ENCODE results near the gene SLC39A1. TPM values are rescaled to one million over a fixed set of nuclear protein-coding genes. Genes with fewer than 3 reads are reported as not detected.

The SLC39A1 gene
- total and polyA plus RNA-seq, 9 of the 15 experiments (the other 6 are each of a cell fraction or from before 2014, with no cell fraction given): 9.9 to 81.1 (median 62.7) TPM

GRCh38 chr1:153944005-153944826 is 19.1 kb downstream of the SLC39A1 start (continued):
- no peak for TF ChIP-seq E4F1 (CRISPR knock-in tag; IDR thresholded peaks at IDR 0.05; ENCODE audit: borderline replicate concordance)
- TF ChIP-seq, protein P1, sequence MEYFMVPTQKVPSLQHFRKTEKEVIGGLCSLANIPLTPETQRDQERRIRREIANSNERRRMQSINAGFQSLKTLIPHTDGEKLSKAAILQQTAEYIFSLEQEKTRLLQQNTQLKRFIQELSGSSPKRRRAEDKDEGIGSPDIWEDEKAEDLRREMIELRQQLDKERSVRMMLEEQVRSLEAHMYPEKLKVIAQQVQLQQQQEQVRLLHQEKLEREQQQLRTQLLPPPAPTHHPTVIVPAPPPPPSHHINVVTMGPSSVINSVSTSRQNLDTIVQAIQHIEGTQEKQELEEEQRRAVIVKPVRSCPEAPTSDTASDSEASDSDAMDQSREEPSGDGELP (CRISPR knock-in tag; IDR thresholded peaks at IDR 0.05; ENCODE audit: borderline replicate concordance): peak; percentile 14; the same call in 1 of the 2 replicates
- TF ChIP-seq MTA3 (IDR thresholded peaks at IDR 0.05; ENCODE audit: borderline replicate concordance): peak; percentile 64; the same call in 1 of the 2 replicates
- no peak for TF ChIP-seq RBM14 (IDR thresholded peaks at IDR 0.05; ENCODE audit: borderline replicate concordance, insufficient read depth, low read depth, low read length)
- no peak for TF ChIP-seq NONO (IDR thresholded peaks at IDR 0.05; ENCODE audit: low read depth in 2 of 2, low read length in 1 of 2)
- no peak for TF ChIP-seq SRSF1 (IDR thresholded peaks at IDR 0.05; ENCODE audit: low read depth, low read length)
- TF ChIP-seq PCBP2 (IDR thresholded peaks at IDR 0.05; ENCODE audit: low read depth, low read length, poor library complexity, severe bottlenecking): no peak
- TF ChIP-seq SIX5 (IDR thresholded peaks at IDR 0.05; ENCODE audit: borderline replicate concordance in 1 of 2, insufficient read depth in 1 of 2, low read depth in 1 of 2, low read length in 2 of 2): no peak
- TF ChIP-seq KAT8 (IDR thresholded peaks at IDR 0.05; ENCODE audit: low read depth): no peak
- TF ChIP-seq CBFB (CRISPR knock-in tag; IDR thresholded peaks at IDR 0.05): no peak
- TF ChIP-seq CHD1 (IDR thresholded peaks at IDR 0.05; ENCODE audit: low read length): no peak
- peak; percentile 74; the same call in 1 of the 2 replicates for TF ChIP-seq JUNB (CRISPR knock-in tag; conservative IDR thresholded peaks at IDR 0.05)
- no peak for TF ChIP-seq ZBTB7A (IDR thresholded peaks at IDR 0.05; ENCODE audit: borderline replicate concordance, control insufficient read depth, low read depth, low read length)
- TF ChIP-seq ZNF79 (CRISPR knock-in tag; IDR thresholded peaks at IDR 0.05; ENCODE audit: low read depth): no peak
- TF ChIP-seq, protein P2, sequence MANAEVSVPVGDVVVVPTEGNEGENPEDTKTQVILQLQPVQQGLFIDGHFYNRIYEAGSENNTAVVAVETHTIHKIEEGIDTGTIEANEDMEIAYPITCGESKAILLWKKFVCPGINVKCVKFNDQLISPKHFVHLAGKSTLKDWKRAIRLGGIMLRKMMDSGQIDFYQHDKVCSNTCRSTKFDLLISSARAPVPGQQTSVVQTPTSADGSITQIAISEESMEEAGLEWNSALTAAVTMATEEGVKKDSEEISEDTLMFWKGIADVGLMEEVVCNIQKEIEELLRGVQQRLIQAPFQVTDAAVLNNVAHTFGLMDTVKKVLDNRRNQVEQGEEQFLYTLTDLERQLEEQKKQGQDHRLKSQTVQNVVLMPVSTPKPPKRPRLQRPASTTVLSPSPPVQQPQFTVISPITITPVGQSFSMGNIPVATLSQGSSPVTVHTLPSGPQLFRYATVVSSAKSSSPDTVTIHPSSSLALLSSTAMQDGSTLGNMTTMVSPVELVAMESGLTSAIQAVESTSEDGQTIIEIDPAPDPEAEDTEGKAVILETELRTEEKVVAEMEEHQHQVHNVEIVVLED (CRISPR knock-in tag; IDR thresholded peaks at IDR 0.05): no peak
- TF ChIP-seq CBX2 (IDR thresholded peaks at IDR 0.05; ENCODE audit: insufficient read depth, low read length, poor library complexity, severe bottlenecking): no peak
- TF ChIP-seq ZNF24 (IDR thresholded peaks at IDR 0.05): no peak
- TF ChIP-seq ZBTB5 (IDR thresholded peaks at IDR 0.05): no peak
- no peak for TF ChIP-seq MEF2D (tag; conservative IDR thresholded peaks at IDR 0.05; ENCODE audit: low read depth)
- TF ChIP-seq ATF7 (IDR thresholded peaks at IDR 0.05): peak; percentile 71; the same call in 1 of the 2 replicates
